Keratinocyte (primary cell): ENCODE data around the gene MCRS1.

Experiments used
- EZH2 ChIP-seq: IDR thresholded peaks from one replicate; pipeline ENCODE4 v1.6.1; 2012; ENCODE audit warnings: inconsistent platforms, mild to moderate bottlenecking, low read length, moderate library complexity
- TF ChIP-seq, protein P1 (sequence below), 3 experiments: IDR thresholded peaks in 1 of 3; conservative IDR thresholded peaks in 1 of 3; optimal IDR thresholded peaks in 1 of 3; 2 replicates in 2 of 3; 3 replicates in 1 of 3; pipeline versions ENCODE3 to v1.5.1; 2011; ENCODE audit warnings: low read length in 3 of 3, mild to moderate bottlenecking in 3 of 3, moderate library complexity in 2 of 3, control low read depth in 1 of 3, inconsistent platforms in 1 of 3; ENCODE audit not compliant: insufficient read depth in 2 of 3; ENCODE audit errors: extremely low read depth in 1 of 3

DNA sequence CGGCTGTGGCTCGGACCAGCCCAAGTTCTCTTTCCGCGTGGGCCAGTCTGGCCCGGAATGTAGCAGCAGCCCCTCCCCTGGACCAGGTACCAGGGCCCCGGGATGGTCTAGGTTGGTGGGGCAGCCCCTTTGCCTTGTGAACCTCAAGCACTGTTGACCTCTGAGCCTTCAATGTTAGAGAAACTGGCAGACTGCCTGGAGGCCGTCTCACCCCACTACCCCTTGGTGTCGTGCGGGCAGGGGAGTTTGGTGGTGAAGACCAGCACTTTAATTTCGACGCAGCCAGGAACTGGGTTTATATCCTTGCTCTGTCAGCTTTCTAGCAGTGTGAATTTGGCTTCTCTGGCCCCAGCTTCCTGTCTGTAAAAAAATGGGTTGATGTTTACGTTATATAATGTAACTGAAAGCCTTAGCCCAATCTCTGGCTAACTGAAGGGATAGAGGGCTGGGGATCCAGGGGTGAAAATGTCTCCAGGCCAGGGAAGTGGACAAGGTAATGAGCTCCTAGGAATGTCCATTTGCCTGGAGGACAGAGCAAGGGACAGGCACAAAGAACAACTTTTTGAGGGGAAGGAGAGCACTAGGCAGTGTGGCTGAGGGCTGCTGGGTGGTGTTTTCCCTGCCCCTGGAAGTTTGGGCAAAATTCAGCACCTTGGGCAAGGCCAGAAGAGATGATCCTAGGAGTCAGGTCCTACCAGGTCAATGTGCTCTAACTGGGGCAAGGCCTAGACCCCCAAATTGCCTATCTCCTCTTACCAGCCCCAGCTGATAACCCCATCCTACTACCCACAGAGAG lies 11.4 kb downstream of the MCRS1 start:
- TF ChIP-seq, protein P1, sequence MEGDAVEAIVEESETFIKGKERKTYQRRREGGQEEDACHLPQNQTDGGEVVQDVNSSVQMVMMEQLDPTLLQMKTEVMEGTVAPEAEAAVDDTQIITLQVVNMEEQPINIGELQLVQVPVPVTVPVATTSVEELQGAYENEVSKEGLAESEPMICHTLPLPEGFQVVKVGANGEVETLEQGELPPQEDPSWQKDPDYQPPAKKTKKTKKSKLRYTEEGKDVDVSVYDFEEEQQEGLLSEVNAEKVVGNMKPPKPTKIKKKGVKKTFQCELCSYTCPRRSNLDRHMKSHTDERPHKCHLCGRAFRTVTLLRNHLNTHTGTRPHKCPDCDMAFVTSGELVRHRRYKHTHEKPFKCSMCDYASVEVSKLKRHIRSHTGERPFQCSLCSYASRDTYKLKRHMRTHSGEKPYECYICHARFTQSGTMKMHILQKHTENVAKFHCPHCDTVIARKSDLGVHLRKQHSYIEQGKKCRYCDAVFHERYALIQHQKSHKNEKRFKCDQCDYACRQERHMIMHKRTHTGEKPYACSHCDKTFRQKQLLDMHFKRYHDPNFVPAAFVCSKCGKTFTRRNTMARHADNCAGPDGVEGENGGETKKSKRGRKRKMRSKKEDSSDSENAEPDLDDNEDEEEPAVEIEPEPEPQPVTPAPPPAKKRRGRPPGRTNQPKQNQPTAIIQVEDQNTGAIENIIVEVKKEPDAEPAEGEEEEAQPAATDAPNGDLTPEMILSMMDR (optimal IDR thresholded peaks at IDR 0.05 in 1 of 3, IDR thresholded peaks at IDR 0.05 in 1 of 3, conservative IDR thresholded peaks at IDR 0.05 in 1 of 3; ENCODE audit: extremely low read depth in 1 of 3, insufficient read depth in 2 of 3, low read length in 3 of 3): no peak
- no peak for TF ChIP-seq EZH2
